Measurements from ENCODE around the gene RNPEPL1.

The RNPEPL1 gene

DNA sequence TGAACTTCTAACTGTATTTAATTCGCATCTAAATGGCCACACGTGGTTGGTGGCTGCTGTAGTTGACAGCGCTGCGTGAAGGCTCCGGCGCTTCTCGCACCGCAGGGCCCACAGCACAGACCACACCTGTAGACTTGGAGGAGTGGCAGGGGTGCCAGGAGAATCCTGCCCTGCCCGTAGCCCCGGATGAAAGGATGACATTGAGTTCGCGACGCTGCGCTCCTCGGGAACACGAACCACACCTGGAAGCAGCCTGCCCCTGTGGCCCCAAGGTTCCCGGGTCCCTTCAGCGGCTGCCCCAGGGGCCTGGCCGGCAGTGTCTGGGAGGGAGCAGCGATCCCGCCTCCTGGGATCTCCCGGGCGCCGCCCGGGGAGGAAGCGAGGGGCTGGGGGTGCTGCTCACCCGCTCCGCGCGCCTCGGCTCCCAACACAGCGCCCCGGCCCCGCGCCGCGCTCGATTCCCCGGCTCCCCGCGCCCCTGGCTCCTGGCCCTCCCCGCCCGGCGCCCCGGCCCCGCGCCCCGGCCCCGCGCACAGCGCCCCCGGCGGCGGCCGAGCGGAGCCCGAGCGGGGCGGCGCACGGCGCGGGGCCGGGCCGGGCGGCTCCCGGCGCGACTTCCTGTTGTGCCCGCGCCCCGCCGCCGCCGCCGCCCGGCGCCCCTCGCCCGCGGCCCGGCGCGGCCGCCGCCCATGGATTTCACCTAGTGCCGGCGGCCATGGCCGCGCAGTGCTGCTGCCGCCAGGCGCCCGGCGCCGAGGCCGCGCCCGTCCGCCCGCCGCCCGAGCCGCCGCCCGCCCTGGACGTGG lies at the start of gene RNPEPL1:
RNPEPL1 (plus strand) TSS at position 613 of the 806 bp plus-strand sequence; CDS start at position 716, 103 bp downstream.
- TF ChIP-seq CTCF (IDR thresholded peaks at IDR 0.05), result peak; percentile 35; the same call in 1 of the 2 replicates

DNA sequence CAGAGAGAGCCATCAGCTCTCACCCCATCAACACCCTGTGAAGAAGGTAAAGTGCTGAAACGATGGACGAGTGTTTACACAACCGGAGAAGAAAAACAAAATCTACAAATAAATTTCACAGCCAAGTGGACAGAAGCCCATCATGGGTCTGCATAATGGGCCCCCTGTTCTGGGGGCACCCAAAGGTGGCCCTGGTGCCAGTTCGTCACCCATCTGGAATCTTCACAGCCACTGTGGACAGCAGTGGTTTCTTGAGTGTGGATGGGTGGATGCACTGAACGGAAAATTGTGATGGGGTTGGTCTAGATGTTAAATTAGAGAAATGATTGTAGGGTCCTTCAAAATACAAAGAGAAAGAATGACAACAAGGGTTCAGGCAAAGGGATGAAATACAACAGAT lies 49.3 kb upstream of the RNPEPL1 start:
- TF ChIP-seq CTCF (IDR thresholded peaks at IDR 0.05), result no peak

GRCh38 chr2:240519396-240520129 lies 48.7 kb upstream of the RNPEPL1 start:
- no peak for TF ChIP-seq CTCF (IDR thresholded peaks at IDR 0.05)

DNA sequence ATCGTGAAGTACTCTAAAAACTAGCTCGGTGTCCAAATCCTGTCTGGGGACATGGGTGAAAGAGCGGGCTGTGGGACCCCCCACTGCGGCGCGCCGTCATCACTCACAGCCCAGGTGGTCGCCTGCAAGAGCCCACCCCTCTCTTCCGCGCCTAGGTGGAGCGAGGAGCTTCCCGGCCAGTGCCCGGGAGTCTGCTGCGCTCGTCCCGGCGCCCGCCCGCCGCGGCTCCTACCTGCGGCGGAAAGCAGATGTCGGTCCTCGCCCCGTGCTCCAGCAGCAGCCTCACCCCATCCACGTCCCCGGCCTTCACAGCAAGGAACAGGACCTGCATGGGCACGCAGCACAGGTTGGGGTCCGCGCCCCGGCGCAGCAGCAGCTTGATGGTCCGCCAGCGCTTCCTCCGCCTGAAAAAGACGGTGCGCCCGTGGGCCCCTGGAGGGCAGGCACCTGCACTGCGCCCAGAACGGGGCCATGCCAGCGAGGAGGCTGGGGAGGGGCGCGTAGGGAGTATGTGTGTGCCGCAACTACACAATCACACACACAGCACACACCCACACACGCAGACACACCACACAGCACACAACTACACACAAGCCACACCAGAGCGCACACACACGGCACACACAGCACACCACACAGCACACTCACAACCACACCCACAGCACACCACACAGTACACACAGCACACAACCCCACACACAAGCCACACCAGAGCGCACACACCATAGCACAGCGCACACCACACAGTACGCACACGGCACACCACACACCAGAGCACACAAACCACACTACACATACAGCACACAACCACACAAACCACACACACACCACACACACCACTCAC lies 47.9 kb upstream of the RNPEPL1 start:
- TF ChIP-seq CTCF (IDR thresholded peaks at IDR 0.05), result no peak

- TF ChIP-seq CTCF (IDR thresholded peaks at IDR 0.05), result no peak
Observed at GRCh38 chr2:240520974-240521350, 47.3 kb upstream of the RNPEPL1 start.

- no peak for TF ChIP-seq CTCF (IDR thresholded peaks at IDR 0.05)
Observed at GRCh38 chr2:240522406-240522805, 45.9 kb upstream of the RNPEPL1 start.

All from LNCAP (cell line).